ENCODE measurements around the gene ANKDD1B. TPM values are rescaled to one million over a fixed set of nuclear protein-coding genes. Genes with fewer than 3 reads are reported as not detected.

The ANKDD1B gene
- polyA plus RNA-seq, 12 donors: 0.30 to 2.5 (median 1.1) TPM; not detected in 2

DNA sequence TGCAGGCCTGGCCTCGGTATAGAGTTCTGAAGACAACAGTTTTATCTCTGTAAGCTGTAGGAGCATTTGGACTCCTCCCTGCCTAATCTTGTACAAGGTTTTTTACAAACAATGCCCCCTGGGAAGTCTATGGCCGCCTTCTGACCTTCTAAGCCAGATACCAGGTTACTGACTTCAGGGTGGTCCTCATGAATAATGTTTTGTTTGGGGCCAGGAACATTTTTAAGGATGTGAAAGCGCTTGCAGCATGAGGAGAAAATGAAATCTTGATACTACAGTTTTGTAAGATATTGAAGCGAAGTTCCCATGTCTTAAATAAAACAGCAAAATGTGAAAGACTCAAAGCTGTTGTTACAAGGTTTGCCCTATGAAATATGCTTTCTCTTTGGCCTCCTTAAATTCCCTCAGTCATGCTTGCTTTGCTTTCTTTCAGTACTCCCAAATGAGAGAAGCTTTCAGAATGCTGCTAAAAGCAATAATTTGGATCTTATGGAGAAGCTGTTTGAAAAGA, 5.2 kb downstream of the ANKDD1B start:
- DNase-seq: no peak

DNA sequence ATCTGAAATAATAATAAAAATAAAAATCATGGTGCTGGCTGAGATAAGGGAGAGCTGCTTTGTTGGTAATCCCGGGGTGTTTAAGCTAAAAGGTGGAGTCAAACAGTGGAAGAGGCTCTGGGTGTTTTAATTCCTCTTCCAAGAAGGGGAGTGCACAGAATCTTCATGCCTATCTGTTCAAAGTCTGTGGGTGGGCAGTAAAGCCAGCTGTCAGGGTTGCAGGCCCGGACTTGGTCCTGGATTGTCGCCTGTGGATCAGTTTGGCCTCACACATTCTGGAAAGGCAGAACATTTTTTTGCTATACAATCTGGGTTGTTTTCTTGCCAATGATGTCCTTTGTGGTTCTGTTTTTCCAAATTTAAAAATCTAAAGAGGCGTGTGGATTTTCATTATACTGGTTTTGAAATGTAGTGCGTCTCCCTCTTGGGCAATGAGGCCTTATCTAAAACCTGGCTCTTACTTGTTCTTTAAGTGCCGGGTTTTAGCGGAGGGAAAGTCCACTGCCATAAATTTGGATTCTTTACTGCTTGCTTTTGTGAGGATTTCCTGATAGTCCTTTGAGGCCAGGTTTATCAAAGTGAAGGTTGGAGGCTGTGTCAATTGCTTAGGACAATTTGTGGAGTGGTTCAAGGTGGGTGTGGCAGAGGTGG, 5.8 kb downstream of the ANKDD1B start:
- no peak for DNase-seq

DNA sequence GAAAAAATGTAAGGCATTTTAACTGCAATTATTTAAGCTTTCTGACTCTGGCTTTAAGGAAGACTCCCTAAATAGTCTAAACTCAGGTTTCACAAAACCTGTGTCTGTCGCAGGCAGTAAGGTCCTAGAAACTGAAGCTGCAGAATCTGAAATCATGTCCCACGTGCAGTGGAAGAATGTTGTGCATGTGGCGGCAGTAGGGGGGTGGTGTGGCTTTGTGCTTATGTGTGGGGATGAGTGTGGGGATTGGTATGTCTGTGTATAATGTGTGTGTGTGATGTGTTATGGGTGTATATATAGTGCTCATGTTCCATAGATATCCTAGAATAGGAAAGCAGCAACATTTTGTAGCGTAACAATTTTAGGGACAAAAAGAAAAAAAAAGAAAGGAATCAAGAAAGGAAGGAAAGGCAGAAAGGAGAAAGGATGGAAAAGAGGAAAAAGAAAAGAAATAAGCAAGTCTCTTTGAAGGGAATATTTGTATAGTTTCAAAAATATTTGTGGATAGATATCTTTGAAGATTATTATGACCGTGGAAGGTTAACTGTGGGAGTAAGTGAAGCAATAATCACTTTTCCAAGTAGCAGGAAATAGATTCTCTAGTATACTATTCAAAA, 6.6 kb downstream of the ANKDD1B start:
- no peak for DNase-seq

DNA sequence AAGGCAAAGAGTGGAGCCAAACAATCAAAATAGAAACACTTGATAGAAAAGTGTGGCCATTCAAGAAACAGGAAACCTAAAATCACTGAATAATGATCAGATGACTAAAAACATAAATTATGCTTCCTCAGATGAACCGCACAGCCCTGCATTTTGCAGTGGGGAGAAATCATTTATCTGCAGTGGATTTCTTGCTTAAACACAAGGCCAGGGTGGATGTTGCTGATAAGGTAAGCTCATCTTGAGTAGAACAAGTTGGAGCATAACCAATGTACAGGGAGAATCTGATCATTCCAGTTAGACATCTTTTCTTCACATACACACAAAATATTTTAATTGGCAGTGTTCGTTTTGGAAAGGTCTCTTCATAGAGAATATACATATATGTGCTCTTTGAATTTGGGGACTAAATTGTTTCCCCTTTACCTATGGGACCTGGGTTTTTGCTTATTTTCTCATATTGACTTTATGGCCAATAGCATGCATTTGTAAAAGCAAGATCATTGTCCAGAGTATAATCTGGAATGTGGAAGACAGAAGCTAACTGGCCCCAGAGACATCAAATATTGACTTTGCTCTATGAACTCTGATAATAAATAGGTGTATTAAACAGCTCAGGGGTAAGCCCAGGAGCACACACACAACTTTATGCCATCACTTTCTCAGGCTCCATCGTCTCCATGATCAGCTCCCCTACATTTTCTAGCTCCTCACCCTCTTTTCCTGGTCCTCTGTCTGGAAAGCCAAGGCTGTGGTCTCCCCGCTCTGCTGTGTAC, 9.1 kb downstream of the ANKDD1B start:
- no peak for DNase-seq

DNA sequence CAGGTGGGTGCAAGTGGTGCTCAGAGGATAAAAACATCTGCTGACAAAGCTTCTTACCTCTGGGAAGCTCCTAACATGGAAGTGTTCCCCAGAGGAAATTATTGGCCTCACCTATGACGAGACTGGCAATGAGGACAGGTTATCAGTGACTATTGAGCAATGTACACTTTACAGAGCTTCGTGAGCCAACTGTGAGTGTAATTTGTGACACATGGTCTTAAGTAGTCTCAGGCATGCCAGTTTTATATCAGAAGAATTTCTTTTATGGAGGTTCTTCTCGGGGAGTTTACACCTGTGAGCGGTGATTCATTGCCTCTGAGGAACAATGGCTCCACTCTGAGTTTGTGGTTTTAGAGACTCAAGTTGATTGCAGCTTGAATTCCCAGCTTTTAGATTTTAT, 11.3 kb downstream of the ANKDD1B start:
- no peak for DNase-seq

DNA sequence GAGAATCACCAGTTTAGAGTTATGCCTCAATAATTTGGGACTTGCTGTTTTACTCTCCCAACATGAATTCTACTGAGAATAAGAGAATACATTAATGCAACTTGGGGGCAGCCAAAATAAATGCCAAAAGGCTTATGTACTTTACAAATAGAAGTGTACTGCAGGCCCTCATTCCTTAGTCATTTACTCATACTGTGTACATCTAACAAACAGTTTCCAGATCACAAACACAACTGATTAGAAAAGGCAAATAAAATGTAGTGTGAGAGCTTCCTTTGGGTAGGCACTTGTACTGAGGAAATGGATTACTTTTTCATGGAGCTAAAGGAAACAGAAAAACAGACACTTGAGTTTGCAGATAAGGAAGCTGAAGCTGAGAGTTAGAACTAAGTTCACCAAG, 12.6 kb downstream of the ANKDD1B start:
- DNase-seq: no peak

DNA sequence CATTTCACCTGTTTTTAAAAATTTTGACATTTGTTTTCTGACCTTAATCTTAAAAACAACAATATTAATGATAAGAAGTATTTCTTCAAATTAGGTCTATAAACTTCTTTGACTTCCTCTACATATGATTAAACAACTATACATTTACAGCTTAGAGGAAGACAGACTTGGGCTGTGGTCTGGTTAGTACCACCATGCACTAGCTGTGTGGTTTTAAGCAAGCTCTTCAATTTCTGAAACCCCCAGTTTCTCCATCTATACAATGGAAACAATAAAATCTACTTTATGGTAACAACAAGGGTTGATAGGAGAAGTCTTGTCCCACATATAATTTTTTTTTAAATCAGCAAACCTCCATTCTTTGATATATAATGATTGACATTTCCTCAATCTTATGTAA, 15.7 kb downstream of the ANKDD1B start:
- no peak for DNase-seq

DNA sequence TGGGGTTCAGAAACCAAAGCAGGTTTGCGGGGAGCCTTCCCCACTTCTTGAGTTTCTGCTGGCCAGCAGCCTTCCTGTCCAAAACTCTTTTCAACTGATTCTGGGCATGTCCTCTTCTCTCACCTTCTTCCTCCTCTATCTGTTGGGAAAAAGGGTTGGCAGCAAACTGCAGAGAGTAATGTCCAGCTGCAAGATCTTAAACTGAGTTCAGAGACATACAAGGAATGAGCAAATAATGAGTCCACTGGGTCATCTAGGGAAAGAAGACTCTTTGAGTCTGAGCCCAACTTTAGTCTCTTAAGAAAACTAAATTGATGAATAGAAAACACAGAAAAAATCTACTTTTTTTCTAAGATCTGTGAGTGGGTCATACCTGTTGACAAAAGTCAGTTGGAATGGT, 16.5 kb downstream of the ANKDD1B start:
- no peak for DNase-seq

DNA sequence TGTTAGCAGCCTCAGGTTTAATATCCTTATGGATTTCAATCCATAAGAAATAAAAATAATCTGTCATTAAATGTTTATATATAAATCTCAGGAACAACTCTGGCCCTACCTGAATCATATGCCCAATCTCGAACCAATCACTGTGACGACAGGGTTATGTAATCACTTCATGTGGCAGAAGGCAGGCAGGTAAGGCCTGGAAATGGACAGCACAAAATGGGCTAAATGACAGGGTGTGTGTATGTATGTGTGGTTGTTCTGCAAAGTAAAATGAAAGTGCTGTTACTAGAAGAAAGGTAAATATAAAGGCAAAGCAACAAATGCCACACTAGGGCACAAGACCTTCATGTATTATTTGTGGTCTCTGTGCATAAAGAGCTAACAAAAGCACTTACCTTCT, 19.6 kb downstream of the ANKDD1B start:
- no peak for DNase-seq

DNA sequence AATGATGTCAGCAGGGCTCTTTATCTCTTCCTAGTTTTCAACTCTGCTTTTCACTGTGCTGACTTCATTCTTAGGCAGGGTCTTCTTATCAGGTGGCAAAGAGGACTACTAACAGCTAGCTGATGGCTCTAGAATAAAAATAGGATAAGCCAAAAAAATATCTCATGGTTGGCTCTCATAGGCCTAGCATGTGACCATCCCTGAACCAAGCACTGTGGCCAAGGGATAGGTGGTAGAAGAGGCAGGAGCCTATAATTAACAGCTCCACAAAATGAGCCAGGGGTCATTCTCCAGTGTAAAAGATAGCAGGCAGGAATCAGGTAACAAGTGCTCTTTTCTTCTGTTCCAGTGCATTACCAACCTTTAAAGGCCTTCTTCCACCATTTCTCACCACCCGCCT, 21.1 kb downstream of the ANKDD1B start:
- DNase-seq: no peak

DNA sequence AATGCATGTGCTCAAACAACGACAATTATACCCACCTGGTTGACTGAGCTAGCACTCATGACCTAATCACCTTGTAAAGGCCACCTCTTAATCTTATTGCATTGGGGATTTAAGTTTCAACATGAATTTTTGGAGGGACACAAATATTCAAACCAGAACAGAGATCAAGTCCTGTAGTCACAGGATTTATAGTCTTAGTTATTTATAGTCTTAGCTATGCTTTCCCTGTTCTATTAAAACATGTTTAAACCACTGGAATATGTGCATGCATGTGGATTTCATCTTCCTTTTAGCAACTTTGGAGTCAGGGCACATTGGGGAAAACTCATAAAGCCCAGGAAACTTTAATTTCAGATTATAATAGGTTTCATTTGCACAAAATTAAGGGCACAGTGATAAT, 26.7 kb downstream of the ANKDD1B start:
- no peak for DNase-seq

DNA sequence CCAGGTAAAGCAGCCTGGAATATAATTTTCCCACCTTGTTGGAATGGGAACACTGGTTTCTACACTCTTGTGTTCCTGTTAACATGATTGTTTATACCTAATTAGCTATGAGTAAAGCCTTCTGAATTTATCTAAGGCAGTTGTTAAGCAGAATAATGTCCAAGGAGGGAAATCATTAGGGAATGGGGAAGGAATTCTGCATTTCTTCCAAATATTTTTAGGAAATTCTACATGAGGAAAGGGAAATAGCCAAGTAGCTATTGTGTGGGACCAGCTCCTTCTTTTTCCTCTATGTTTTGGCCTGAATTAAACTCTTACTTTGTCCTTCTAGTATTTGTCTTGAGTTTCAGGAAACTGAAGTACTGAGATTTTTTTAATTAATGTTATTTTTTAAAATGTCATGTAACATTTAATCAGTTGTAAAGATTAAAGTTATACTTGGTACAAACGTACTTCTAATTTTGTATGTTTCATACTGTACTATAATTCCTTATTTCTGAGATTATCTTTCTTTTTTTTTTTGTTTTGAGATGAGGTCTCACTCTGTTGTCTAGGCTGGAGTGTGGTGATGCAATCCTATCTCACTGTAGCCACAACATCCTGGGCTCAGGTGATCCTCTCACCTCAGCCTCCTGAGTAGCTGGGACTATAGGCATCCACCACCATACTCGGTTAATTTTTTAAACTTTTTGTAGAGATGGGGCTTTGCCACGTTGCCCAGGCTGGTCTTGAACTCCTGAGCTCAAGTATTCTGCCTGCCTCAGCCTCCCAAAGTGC, 28.5 kb downstream of the ANKDD1B start:
- no peak for DNase-seq

DNA sequence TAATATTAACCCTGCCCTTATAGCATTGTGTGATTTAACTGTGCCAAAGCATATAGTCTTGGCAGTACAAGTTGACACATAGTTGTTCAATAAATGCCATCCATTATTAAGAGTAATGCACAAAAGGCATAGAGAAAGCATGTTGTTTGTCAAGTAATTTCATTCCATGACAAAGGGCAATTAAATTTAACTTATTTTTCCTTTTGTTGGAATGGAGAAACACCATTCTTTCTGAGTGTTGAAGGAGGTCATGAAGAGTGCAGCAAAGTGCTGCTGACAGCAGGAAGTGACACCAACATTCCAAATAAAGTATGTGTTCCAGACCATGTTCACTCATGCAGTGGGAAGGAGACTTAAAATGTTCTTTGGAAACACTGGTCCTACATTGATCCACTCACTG, 29.1 kb downstream of the ANKDD1B start:
- DNase-seq: peak; percentile 52

DNA sequence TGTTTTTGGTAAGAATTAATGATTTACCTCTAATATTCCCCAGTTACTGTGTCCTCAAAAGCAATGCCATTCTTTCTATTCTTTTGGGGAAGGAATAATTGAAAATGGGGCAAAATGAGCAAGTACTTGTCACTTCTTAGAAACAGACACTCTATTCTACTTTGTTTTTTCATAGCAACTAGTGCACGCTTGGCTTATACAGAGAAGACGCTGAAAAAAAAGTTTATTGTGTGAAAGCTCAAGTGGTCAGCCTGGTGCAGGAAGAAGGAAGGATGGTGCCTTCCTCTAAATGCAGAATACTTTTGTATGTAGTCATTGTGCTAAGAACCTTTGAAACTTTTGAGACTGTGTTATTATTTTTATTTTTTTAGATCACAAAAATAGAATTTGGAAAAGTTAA, 29.6 kb downstream of the ANKDD1B start:
- no peak for DNase-seq

DNA sequence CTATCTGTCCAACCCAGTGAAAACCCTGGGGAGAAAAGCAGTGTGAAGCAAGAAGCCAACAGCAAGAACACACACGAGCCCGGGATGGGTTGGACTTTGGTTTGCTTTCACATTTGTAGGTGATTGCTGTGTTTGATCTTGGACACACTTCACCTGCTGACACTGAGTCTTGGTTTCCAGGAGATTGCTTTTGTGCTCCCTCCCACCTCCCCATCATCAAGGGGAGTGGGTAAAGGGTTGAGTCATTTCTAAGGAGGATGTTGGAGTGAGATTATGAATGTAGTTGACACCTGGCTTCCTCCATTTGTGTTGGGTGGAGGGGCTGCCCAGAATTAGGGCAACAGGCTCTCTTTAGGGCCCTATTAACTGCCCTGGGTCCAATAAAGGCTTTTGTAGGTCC, 37.5 kb downstream of the ANKDD1B start:
- DNase-seq: no peak

DNA sequence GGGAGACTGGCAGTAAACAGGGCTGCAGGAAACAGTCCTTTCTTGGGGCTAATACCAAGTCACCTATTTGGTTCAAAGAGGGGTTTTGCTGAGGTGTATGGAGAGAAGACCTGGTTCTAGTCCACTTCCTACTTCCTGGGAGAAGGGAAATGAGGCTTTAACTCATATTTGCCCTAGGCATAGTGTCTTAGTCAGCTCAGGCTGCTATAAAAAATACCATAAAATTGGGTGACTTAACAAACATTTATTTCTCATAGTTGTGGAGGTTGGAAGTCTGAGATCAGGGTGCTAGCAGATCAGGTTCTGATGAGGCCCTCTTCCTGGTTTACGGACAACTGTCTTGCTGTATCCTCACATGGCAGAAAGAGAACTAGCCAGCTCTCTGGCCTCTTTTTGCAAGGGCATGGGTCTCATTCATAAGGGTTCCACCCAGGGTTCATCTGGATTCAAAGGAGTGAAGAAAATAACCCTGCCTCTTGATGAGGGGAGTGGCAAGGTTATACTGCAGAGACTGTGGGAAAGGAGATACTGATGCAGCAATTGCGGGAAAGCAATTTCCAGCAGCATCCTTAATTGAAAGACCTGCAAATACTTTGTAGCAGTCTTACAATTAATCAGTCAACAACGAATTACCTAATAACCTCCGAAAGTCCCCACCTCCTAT, 40.5 kb downstream of the ANKDD1B start:
- no peak for DNase-seq

DNA sequence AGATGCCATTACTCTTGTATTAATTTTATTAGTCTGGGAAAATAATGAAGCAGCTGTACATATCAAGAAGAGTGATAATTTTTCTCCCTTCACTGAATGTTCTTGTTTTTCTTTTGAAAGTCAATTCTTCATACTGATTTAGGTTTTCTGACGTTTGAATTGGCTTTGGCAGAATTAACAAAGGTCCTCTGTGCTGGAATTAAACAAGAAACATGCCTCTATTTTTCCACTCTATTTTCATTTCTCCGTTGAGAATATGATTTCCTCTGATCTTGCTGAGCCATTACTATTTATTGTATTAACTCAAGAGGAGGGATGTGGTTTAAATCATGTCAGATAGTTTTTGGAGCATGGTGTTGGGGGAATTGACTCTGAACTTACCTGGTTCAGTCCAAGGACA, 42.3 kb downstream of the ANKDD1B start:
- DNase-seq: no peak

DNA sequence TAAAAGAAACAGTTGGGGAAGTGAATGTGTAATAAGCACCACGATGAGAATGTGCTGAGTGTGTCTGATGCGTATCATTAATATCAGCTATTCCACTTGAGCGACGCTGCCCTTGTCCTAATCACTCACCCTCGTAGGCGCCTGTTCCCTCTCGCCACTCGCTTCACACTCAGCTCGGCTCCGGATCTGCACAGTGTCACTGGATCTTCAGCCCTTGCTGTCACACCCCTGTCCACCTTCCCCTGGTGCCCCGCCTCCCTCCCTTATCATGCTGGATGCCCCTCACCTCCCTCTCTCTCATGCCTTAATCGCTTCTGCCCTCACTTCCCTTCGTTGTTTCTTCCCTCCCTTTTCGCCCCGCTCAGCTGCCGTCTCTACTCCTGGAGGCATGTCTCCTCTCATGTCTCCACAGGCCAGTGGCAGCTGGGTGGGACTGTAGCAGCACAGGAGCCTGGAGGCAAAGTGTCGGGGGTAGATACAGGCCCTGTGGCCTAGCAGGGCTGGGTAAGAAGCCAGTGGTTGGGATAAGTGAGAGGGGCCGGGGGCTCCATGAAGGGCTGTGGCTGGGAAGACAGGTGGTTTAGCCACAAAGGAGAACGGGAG, 43.5 kb downstream of the ANKDD1B start:
- DNase-seq: no peak

DNA sequence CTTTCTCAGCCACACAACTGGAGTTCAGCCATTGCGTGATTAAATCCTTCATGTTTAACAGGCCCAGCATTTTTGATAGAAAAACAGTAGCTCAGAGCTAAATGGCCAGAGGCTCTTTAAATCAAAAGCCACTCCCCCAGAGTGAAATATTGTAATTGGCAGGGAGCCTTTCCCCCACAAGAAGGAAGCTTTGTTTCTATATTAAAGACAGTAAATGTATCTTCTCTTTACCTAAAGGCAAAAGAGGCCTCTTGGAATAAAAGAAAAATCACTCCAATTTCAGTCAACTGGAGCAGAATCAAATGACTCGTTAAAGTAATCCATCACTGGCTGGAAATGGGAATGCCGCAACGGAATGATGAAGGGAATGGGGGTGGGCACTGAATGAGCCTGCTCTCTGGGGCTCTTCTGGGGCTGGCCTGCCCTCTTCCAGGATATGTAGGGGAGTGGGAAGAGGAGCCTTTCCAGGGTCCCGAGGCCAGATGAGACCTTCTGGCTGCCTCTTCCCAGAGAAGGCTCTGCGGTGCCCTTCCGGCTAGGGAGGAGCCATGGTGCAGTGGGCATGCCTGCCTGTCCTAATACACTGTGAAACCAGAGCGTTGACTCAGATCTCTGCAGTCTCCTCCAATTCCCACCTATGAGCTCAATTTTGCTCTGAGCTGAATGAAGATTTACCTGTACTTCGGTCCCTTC, 45.2 kb downstream of the ANKDD1B start:
- no peak for DNase-seq

DNA sequence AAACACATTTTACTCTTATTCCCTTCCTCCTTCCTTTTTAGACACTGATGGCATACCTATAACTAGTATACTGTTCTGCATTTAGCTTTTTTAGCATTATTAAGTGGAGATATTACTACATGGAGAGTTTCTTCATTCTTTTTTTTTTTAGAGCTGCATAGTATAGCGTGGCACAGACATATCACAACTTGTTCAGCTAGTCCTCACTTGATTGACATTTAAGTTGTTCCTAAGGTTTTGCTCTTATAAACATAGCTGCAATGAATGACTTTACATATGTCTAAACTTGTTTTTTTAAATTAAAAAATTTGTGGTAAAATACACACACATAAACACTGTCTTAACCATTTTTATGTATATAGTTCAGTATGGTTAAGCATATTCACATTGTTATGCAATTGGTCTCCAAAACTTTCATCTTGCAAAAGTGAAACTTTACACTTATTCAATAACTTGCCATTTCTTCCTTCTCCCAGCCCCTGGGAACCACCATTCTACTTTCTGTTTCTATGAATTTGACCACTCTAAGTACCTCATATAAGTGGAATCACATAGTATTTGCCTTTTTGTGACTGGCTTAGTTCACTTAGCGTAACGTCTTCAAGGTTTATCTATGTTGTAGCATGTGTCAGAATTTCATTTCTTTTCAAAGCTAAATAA, 48.7 kb downstream of the ANKDD1B start:
- DNase-seq: no peak
